GM20000 (cell line): ENCODE data around the gene OVCH1.

ENCODE experiments used
- DNase-seq: peaks from one replicate; pipeline ENCODE4 v3.0.0; 2012; ENCODE audit warnings: low spot score
- TF ChIP-seq, protein P1 (sequence below): IDR thresholded peaks from 2 replicates; pipeline ENCODE4 v1.5.1; 2012; ENCODE audit warnings: mild to moderate bottlenecking, control low read depth; ENCODE audit errors: extremely low read depth, missing control alignments

OVCH1 gene, protein sequence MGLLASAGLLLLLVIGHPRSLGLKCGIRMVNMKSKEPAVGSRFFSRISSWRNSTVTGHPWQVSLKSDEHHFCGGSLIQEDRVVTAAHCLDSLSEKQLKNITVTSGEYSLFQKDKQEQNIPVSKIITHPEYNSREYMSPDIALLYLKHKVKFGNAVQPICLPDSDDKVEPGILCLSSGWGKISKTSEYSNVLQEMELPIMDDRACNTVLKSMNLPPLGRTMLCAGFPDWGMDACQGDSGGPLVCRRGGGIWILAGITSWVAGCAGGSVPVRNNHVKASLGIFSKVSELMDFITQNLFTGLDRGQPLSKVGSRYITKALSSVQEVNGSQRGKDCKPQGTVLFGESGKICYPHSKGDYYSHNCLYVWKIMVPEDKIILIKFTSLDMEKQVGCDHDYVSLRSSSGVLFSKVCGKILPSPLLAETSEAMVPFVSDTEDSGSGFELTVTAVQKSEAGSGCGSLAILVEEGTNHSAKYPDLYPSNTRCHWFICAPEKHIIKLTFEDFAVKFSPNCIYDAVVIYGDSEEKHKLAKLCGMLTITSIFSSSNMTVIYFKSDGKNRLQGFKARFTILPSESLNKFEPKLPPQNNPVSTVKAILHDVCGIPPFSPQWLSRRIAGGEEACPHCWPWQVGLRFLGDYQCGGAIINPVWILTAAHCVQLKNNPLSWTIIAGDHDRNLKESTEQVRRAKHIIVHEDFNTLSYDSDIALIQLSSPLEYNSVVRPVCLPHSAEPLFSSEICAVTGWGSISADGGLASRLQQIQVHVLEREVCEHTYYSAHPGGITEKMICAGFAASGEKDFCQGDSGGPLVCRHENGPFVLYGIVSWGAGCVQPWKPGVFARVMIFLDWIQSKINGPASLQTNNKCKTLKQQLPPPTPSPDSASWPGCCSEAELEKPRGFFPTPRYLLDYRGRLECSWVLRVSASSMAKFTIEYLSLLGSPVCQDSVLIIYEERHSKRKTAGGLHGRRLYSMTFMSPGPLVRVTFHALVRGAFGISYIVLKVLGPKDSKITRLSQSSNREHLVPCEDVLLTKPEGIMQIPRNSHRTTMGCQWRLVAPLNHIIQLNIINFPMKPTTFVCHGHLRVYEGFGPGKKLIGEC

DNA sequence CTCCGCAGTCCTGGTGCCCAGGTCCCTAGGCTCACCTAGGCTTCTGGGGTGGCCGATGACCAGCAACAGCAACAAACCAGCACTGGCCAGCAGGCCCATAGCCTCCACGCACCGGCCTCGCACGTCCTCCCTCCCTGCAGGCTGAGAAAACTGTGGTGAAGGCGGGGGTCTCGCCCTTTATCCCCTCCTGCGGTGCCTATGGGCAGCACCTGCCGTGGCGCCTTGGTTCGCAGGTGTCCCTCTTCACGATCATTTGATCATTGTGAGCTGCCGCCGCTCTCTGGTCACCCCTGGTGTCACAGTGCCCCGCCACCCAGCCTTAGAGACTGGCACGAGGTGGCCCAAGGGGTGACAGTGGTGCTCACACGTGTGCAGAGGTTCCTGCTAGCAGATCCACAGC lies at the start of gene OVCH1:
OVCH1 (minus strand) TSS at position 99 of the 400 bp plus-strand sequence; CDS start at position 99, 0 bp downstream.
- no peak for DNase-seq
- TF ChIP-seq, protein P1, sequence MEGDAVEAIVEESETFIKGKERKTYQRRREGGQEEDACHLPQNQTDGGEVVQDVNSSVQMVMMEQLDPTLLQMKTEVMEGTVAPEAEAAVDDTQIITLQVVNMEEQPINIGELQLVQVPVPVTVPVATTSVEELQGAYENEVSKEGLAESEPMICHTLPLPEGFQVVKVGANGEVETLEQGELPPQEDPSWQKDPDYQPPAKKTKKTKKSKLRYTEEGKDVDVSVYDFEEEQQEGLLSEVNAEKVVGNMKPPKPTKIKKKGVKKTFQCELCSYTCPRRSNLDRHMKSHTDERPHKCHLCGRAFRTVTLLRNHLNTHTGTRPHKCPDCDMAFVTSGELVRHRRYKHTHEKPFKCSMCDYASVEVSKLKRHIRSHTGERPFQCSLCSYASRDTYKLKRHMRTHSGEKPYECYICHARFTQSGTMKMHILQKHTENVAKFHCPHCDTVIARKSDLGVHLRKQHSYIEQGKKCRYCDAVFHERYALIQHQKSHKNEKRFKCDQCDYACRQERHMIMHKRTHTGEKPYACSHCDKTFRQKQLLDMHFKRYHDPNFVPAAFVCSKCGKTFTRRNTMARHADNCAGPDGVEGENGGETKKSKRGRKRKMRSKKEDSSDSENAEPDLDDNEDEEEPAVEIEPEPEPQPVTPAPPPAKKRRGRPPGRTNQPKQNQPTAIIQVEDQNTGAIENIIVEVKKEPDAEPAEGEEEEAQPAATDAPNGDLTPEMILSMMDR: no peak

DNA sequence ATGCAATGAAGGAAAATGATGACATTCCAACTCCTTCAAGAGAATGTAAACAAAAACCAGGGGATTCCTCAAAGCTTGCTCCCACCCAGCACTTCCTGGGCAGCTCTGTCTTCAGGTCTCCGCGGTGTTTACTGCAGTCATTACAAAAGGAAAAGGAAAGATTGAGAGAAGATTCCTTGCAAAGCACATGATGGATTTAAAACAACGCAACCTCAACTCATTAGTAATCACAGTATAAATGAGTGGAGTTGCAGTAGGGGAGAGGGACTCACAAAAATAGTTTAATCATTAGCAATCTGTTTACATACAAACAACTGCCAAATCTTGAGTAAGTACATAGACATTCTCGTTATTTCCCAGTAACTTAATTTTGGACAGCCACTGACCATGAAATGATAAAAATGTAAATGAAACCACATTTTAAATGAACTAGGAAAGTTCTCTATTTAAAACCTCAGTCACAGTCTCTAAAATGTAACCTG lies 49.7 kb upstream of the OVCH1 start:
- DNase-seq: no peak
- TF ChIP-seq, protein P1: no peak

DNA sequence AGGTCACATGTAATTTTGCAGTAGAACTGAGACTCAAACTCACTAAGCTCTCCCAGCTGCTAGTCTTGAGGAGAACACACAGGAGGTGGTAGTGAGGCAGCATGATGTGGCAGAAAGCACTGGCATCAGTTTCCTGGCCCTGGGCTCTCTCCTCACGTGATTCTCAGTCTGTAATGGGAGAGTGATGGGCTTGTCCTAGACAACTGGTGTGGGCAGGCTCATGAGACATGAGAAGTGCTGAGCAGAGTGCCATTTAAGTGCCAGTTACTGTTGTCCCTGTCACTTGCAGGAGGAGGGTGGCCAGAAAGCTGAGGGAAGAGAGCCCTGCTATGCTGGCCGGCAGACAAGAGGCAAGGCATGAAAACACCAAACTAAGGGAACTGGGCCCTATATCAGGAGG lies 48.5 kb upstream of the OVCH1 start:
- DNase-seq: no peak
- TF ChIP-seq, protein P1: no peak

DNA sequence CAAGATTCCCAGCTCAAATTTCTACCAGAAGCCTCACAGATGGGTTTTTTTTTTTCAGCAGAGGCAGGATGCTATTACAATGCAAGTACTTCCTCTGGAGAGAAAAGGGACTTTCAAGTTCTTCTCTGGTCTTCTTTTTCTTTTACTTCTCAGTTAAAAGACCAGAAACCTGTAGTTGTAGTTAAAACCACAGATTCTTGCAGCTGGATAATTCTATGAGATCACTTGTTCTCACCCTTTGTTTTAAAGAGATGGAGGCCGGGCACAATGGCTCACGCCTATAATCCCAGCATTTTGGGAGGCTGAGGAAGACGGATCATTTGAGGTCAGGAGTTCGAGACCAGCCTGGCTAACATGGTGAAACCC lies 47.6 kb upstream of the OVCH1 start:
- TF ChIP-seq, protein P1: no peak
- DNase-seq: peak; percentile 33

DNA sequence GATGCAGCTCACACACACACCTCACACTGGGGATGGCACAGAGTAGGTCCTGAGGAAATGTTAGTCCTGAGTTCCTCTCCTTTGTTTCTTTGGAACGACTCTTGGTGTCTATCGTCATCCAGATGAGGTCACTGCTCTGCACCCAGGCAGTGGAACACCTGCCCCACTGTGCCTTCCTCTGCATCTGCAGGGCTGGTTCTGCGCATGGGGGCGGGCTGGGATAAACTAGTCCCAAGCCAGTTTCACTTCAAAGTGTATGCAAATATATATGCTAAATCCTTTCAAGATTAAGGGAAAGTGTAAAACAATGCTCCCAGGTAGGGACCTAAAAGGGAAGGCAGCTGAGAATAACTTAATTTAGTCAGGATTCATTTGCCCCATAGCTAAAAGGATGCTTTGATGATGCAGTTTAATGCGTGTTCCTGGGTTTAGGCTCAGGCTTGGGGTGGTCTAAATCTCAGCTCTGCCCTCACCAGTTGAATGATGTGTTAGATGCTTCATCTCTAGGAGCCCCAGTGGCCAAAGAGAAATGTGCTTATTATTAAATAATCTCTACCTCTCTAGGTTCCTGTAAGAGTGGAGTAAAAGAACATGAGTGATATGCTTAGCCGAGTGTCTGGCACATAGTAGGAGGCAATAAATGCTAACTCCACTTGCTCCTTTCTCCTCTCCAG lies 47.1 kb upstream of the OVCH1 start:
- TF ChIP-seq, protein P1: no peak
- no peak for DNase-seq

DNA sequence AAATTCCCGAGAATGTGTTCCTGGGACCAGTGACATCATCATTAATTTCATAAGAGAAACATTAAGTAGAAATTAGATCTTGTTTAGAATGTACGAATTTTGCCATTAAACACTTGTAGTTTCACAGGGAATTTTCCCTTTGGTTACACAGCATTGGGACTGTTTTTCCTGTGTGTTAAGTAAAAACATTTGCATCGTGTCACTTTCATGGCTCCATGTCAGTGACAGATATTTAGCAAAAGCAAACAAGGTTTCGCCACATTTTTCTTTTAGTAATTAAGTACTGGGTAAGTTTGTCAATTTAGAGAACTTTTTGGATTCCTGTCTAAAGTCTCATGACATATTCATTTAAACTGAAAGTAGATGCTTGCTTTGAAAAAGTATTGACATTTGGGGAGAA lies 45.5 kb upstream of the OVCH1 start:
- no peak for DNase-seq
- TF ChIP-seq, protein P1: no peak
